H1 (cell line): ENCODE measurements around the gene C1orf116. TPM values are rescaled to one million over a fixed set of nuclear protein-coding genes. Genes with fewer than 3 reads are reported as not detected.
A peak's percentile ranks its signal among the peaks of the same experiment; 100 is the strongest.

Experiments used
- BACH1 ChIP-seq: IDR thresholded peaks from 2 replicates; pipeline ENCODE4 v1.6.1; 2012; ENCODE audit warnings: low read length, improper control_type of control experiment
- BRCA1 ChIP-seq: IDR thresholded peaks from 2 replicates; pipeline ENCODE4 v1.6.1; 2012; ENCODE audit warnings: low read depth, low read length, improper control_type of control experiment
- CHD1 ChIP-seq: IDR thresholded peaks from 2 replicates; pipeline ENCODE4 v1.6.1; 2012; ENCODE audit warnings: low read depth, low read length, improper control_type of control experiment
- CHD2 ChIP-seq: IDR thresholded peaks from 2 replicates; pipeline ENCODE4 v1.6.1; 2012; ENCODE audit warnings: low read length, improper control_type of control experiment
- KDM4A ChIP-seq: IDR thresholded peaks from one replicate; pipeline ENCODE4 v1.7.1; 2012; ENCODE audit warnings: low read depth, mild to moderate bottlenecking, moderate library complexity, low read length, inconsistent platforms; ENCODE audit not compliant: severe bottlenecking
- RAD21 ChIP-seq, 2 experiments: IDR thresholded peaks in 1 of 2; conservative IDR thresholded peaks in 1 of 2; 2 replicates each; pipeline ENCODE4 v1.6.1; 2011; ENCODE audit warnings: low read depth in 2 of 2, low read length in 2 of 2, improper control_type of control experiment in 1 of 2, inconsistent platforms in 1 of 2, mild to moderate bottlenecking in 1 of 2, moderate library complexity in 1 of 2
- RBBP5 ChIP-seq: IDR thresholded peaks from 2 replicates; pipeline ENCODE4 v1.7.1; 2012; ENCODE audit warnings: low read depth, mild to moderate bottlenecking, inconsistent platforms, low read length, moderate library complexity, borderline replicate concordance
- SIN3A ChIP-seq, 2 experiments: IDR thresholded peaks in 1 of 2; conservative IDR thresholded peaks in 1 of 2; 2 replicates each; pipeline ENCODE4 v1.6.1; 2011 to 2012; ENCODE audit warnings: low read length in 2 of 2, improper control_type of control experiment in 1 of 2, low read depth in 1 of 2, mild to moderate bottlenecking in 1 of 2
- SIX5 ChIP-seq: IDR thresholded peaks from 2 replicates; pipeline ENCODE4 v1.6.1; 2011; ENCODE audit warnings: mild to moderate bottlenecking, low read depth, low read length
- TAF7 ChIP-seq: optimal IDR thresholded peaks from 2 replicates; pipeline ENCODE3; 2011; ENCODE audit warnings: low read depth, mild to moderate bottlenecking, inconsistent platforms, low read length, moderate library complexity, borderline replicate concordance
- TBP ChIP-seq: IDR thresholded peaks from 2 replicates; pipeline ENCODE4 v1.6.1; 2011; ENCODE audit warnings: low read depth, low read length, improper control_type of control experiment
- TCF12 ChIP-seq: IDR thresholded peaks from 2 replicates; pipeline ENCODE4 v1.6.1; 2011; ENCODE audit warnings: low read depth, mild to moderate bottlenecking, low read length
- YY1 ChIP-seq: IDR thresholded peaks from 2 replicates; pipeline ENCODE4 v1.6.1; 2011; ENCODE audit warnings: low read depth, mild to moderate bottlenecking, low read length
- polyA plus RNA-seq, 7 experiments: library from polyadenylated mRNA; depleted of rRNA in 3 of 7; stranded (reverse) in 5 of 7; unstranded in 2 of 7; fragments of >200 nt in 5 of 7; fragments of 200-250 nt in 2 of 7; gene quantifications; 1 replicate in 5 of 7; 2 replicates in 1 of 7; 4 replicates in 1 of 7; pipeline versions ENCODE4 v1.2.1 to v1.2.3, GENCODE V29; 2011 to 2013; ENCODE audit warnings: missing spikeins in 2 of 7, mixed read lengths in 2 of 7
- total RNA-seq: library from RNA; stranded (reverse); fragmentation: NEBNext Ultra II Directional; extraction: Animal tissue kit (Norgen Biotek cat#: 25700); gene quantifications from 2 replicates; pipeline ENCODE4 v1.2.1, GENCODE V29; 2021

C1orf116 gene
- total and polyA plus RNA-seq, 2 of the 8 experiments (the other 6 are each of a cell fraction or from before 2014, with no cell fraction given): 2.2 to 3.9 TPM

- TF ChIP-seq RBBP5: peak; percentile 85; the same call in 1 of the 2 replicates
- peak; percentile 22 for TF ChIP-seq TAF7
- no peak for TF ChIP-seq BACH1
- no peak for TF ChIP-seq TCF12
- TF ChIP-seq YY1: peak; percentile 97
- peak; percentile 87 for TF ChIP-seq BRCA1
- no peak for TF ChIP-seq RAD21 (IDR thresholded peaks at IDR 0.05 in 1 of 2, conservative IDR thresholded peaks at IDR 0.05 in 1 of 2; ENCODE audit: low read depth in 2 of 2, low read length in 2 of 2)
- peak in 1 of 2 experiments; percentile 68; a peak in 1 of 4 replicates for TF ChIP-seq SIN3A (conservative IDR thresholded peaks at IDR 0.05 in 1 of 2, IDR thresholded peaks at IDR 0.05 in 1 of 2; ENCODE audit: low read depth in 1 of 2, low read length in 2 of 2)
- no peak for TF ChIP-seq SIX5
- TF ChIP-seq TBP: 0 out of 2 replicates have a peak, but pooled peaks have one; percentile 27
- TF ChIP-seq CHD1: no peak; the same call in 1 of the 2 replicates
- peak; percentile 63 for TF ChIP-seq KDM4A
- TF ChIP-seq CHD2: peak; percentile 96
- TF ChIP-seq, all 59 proteins: peak for 13
Observed at GRCh38 chr1:207050480-207051190, 18.1 kb upstream of the C1orf116 start (continued).
